ENCODE data around the gene LEMD2.

GRCh38 chr6:33836806-33837469 is 48.0 kb upstream of the LEMD2 start:
- TF ChIP-seq ZNF302 (CRISPR knock-in tag; IDR thresholded peaks at IDR 0.05), result no peak
- no peak for TF ChIP-seq CTCF (IDR thresholded peaks at IDR 0.05)
- no peak for TF ChIP-seq RNF2 (IDR thresholded peaks at IDR 0.05; ENCODE audit: borderline replicate concordance, low read depth)
- no peak for TF ChIP-seq ELK1 (IDR thresholded peaks at IDR 0.05; ENCODE audit: low read depth, low read length)
- TF ChIP-seq EP300 (IDR thresholded peaks at IDR 0.05), result no peak
- TF ChIP-seq MAZ (IDR thresholded peaks at IDR 0.05; ENCODE audit: borderline replicate concordance, low read depth, low read length), result no peak
- TF ChIP-seq RAD21 (conservative IDR thresholded peaks at IDR 0.05 in 1 of 2, IDR thresholded peaks at IDR 0.05 in 1 of 2), result no peak
- TF ChIP-seq SMC3 (IDR thresholded peaks at IDR 0.05), result no peak
- no peak for TF ChIP-seq POLR2A (IDR thresholded peaks at IDR 0.05; ENCODE audit: low read length)
- no peak for TF ChIP-seq SREBF2 (IDR thresholded peaks at IDR 0.05)

All from A549 (cell line).